Tibial nerve (tissue), 3 donors: ENCODE results near the gene CILP2.

Source experiments
- CTCF ChIP-seq, 5 experiments: fragments of 200-600 bp in 3 of 5; fragments of 450-650 bp in 2 of 5; sonication (generic) in 3 of 5; IDR thresholded peaks; one replicate each; pipeline ENCODE4 v1.5.1; 2016 to 2019; ENCODE audit warnings: antibody characterized with exemption in 5 of 5, mild to moderate bottlenecking in 3 of 5, moderate library complexity in 2 of 5
- POLR2A ChIP-seq, 2 donors: fragments of 450-650 bp; IDR thresholded peaks; one replicate each; pipeline ENCODE4 v1.6.1; 2017; ENCODE audit warnings: antibody characterized with exemption in 2 of 2, mild to moderate bottlenecking in 2 of 2, moderate library complexity in 2 of 2

DNA sequence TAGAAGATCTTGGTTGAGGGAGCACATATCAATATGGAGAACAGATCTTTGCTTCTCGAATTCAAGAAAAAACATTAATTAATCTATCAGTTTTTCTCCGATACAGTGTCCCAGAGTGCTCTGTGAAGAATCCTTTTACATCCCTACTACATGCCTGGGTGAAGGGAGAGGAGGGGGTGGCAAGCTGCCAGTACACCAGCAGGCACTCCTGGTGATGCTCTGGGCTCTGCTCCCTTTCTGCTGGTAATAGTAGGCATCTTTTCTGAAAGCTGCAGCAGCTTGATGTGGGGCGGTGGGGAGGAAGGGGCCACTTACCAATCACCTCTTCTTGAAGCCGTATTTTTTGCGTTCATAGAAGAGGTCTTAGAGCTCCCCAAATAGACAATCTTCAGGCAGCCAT, 49.7 kb downstream of the CILP2 start:
- TF ChIP-seq CTCF (IDR thresholded peaks at IDR 0.05) (no peak), POLR2A (IDR thresholded peaks at IDR 0.05) (no peak)
